ENCODE data around the gene EME1. TPM values are rescaled to one million over a fixed set of nuclear protein-coding genes. Genes with fewer than 3 reads are reported as not detected.

EME1 gene
- total and polyA plus RNA-seq, 2 of the 8 experiments (the other 6 are each of a cell fraction or from before 2014, with no cell fraction given) = 13.9 to 16.3 TPM

GRCh38 chr17:50329716-50330115 is 43.3 kb upstream of the EME1 start (continued):
- no peak for TF ChIP-seq NANOG (IDR thresholded peaks at IDR 0.05; ENCODE audit: insufficient read depth, low read depth, low read length, poor library complexity, severe bottlenecking)

All from H1 (cell line).